Common myeloid progenitor, CD34-positive (primary cell): Measurements from ENCODE around the gene IFITM10.

Experiments used
- CTCF ChIA-PET: fragments of 350-600 bp; sonication (Branson Sonifier 250); formaldehyde crosslinking; loops from one replicate; lab custom pipeline; 2021; ENCODE audit warnings: antibody characterized with exemption; lab: Charles Lee
- POLR2A ChIA-PET: fragments of 350-600 bp; sonication (Branson Sonifier 250); formaldehyde crosslinking; loops from one replicate; lab custom pipeline; 2021; ENCODE audit warnings: antibody characterized with exemption; lab: Charles Lee
- DNase-seq, 3 donors: peaks; one replicate each; pipeline versions ENCODE4 v3.0.0 to v3.0.0-alpha.2; 2013
- H3K27ac ChIP-seq, 2 experiments: 1 replicate in 1 of 2; 2 replicates in 1 of 2; pipeline ENCODE4 v1.7.0; 2013; ENCODE audit warnings: inconsistent platforms in 2 of 2, low read length in 2 of 2, mild to moderate bottlenecking in 2 of 2, low read depth in 1 of 2, moderate library complexity in 1 of 2; ENCODE audit not compliant: severe bottlenecking in 2 of 2, insufficient read depth in 1 of 2, poor library complexity in 1 of 2
- H3K27me3 ChIP-seq, 5 experiments: replicated peaks in 2 of 5; 1 replicate in 3 of 5; 2 replicates in 2 of 5; pipeline versions ENCODE4 v1.6.1 to v1.7.0; 2013; ENCODE audit warnings: low read length in 4 of 5, mild to moderate bottlenecking in 2 of 5, moderate library complexity in 2 of 5, inconsistent platforms in 1 of 5; ENCODE audit not compliant: insufficient read depth in 5 of 5, control insufficient read depth in 4 of 5
- H3K36me3 ChIP-seq, 4 experiments: 1 replicate in 2 of 4; 2 replicates in 2 of 4; pipeline versions ENCODE4 v1.6.1 to v1.7.0; 2013; ENCODE audit warnings: low read length in 3 of 4, control low read depth in 1 of 4, mild to moderate bottlenecking in 1 of 4; ENCODE audit not compliant: control insufficient read depth in 4 of 4, insufficient read depth in 4 of 4
- H3K4me1 ChIP-seq, 4 experiments: 1 replicate in 3 of 4; 2 replicates in 1 of 4; pipeline versions ENCODE4 v1.6.1 to v1.7.1; 2013; ENCODE audit warnings: low read length in 3 of 4, mild to moderate bottlenecking in 3 of 4, control low read depth in 1 of 4, inconsistent platforms in 1 of 4, moderate library complexity in 1 of 4; ENCODE audit not compliant: control insufficient read depth in 4 of 4, insufficient read depth in 4 of 4; ENCODE audit errors: control extremely low read depth in 1 of 4
- H3K4me3 ChIP-seq, 7 experiments: 1 replicate in 4 of 7; 2 replicates in 3 of 7; pipeline versions ENCODE4 v1.5.1 to v1.7.0; 2013; ENCODE audit warnings: mild to moderate bottlenecking in 7 of 7, low read length in 6 of 7, moderate library complexity in 6 of 7, inconsistent platforms in 2 of 7, low read depth in 2 of 7, control low read depth in 1 of 7; ENCODE audit not compliant: insufficient read depth in 4 of 7, control insufficient read depth in 1 of 7; ENCODE audit errors: extremely low read depth in 1 of 7
- H3K9me3 ChIP-seq, 5 experiments: 1 replicate in 4 of 5; 2 replicates in 1 of 5; pipeline versions ENCODE4 v1.6.1 to v1.7.1; 2013; ENCODE audit warnings: low read length in 4 of 5, mild to moderate bottlenecking in 2 of 5, inconsistent platforms in 1 of 5, low read depth in 1 of 5, moderate library complexity in 1 of 5; ENCODE audit not compliant: control insufficient read depth in 4 of 5, insufficient read depth in 2 of 5; ENCODE audit errors: control extremely low read depth in 1 of 5
- WGBS: methylation state at CpG from one replicate; pipeline ENCODE4 v1.1.5; 2013; ENCODE audit not compliant: insufficient coverage; 5-methylcytosine and 5-hydroxymethylcytosine counted together

Gene IFITM10

DNA sequence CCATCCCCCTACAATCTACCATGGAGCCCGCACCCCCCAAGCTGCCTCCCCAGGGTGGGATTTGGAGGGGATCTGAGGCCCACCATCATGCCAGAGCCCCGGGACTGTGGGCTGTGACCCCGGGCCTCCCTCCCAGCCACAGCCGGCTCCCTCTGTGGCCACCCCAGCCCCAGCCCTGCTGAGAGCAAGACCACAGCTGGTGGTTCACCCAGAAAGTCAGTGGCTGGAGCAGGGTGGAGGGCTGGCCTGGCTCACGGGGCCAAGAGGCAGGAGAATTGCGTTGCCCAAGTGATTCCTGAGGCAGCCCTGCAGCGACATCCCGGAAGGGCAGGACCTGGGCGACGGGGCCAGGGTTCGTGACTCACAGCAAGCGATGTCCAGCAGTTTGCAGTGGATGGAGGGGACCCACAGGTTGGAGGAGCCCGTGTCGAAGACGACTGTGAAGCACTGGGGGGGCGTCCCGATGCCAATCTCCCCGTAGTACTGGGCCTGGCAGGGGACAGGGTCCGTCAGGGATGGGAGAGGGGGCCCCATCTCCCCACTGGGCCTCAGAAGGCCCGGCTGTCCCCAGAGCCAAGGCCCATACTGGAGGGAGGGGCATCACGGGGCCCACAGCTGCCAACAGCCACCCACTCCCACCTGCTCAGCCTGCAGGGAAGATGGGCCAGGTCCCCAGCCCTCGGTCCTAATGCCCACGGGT lies 8.9 kb upstream of the IFITM10 start:
- H3K27me3 ChIP-seq, result no peaks in the 10 kb centered on the region
- DNase-seq, result no peak
- 84% methylated on average over 19 of the region's 23 CpGs for WGBS
- ChIA-PET POLR2A (no interaction called here), CTCF (interaction anchor here (1.7 kb wide), 1 partner anchor 23 kb away, joined by 8 read pairs; no protein-coding TSS in a partner anchor)
- peaks cover 2 to 93% (median 90%) of the 10 kb centered on the region in 4 experiments for H3K4me1 ChIP-seq
- H3K9me3 ChIP-seq, result no peaks in the 10 kb centered on the region
- H3K4me3 ChIP-seq, result peak overlapping the region in 1 of 7 experiments; percentile 49
- H3K27ac ChIP-seq, result peak overlapping the region in 1 of 2 experiments; percentile 49
- H3K36me3 ChIP-seq, result peaks cover 0 to 61% (median 17%) of the 10 kb centered on the region in 4 experiments

DNA sequence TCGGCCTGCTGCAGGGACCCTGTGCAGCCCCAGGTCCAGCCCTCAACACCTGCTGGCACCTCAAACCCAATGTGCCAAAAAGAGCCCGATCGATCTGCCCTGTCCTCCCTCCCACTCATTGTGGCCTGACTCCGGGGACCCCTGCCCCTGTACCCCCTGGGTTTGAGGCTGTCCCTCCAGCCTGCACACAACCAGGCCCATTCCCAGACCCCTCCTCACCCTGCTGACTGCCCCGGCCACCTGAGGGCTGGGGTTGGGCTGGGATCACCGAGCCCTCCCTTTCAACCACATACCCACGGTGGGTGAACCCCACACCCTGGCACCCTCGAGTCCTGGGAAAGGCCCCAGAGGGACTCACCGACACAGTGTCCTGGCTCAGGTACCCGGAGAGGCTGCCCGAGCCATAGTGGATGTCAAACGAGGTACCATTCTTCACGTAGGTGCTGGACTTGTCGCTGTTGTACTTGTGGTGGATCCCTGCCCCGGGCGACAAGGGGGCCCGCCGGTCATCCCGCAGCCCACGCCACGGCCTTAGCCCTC lies 8.3 kb upstream of the IFITM10 start:
- Histone ChIP-seq H3K27me3 (no peaks in the 10 kb centered on the region), H3K9me3 (no peaks in the 10 kb centered on the region), H3K36me3 (peaks cover 0 to 65% (median 19%) of the 10 kb centered on the region in 4 experiments), H3K27ac (peak overlapping the region in 1 of 2 experiments; percentile 49), H3K4me3 (peak overlapping the region in 4 of 7 experiments; percentile 35 to 56 (median 48)), H3K4me1 (peaks cover 2 to 95% (median 90%) of the 10 kb centered on the region in 4 experiments)
- ChIA-PET CTCF (interaction anchor here (1.1 to 1.8 kb wide), 3 partner anchors 22 to 65 kb away, joined by 3 to 8 read pairs (median 7); no protein-coding TSS in a partner anchor), POLR2A (interaction anchor here (0.7 to 1.3 kb wide), 4 partner anchors 9 to 24 kb away, joined by 3 read pairs; no protein-coding TSS in a partner anchor)
- 65% methylated on average over 21 of the region's 21 CpGs for WGBS
- no peak for DNase-seq

- H3K36me3 ChIP-seq, result peaks cover 0 to 72% (median 22%) of the 10 kb centered on the region in 4 experiments
- peak overlapping the region in 1 of 2 experiments; percentile 49 for H3K27ac ChIP-seq
- ChIA-PET CTCF (interaction anchor here (0.9 to 1.8 kb wide), 7 partner anchors 15 to 74 kb away, joined by 3 to 8 read pairs (median 3); no protein-coding TSS in a partner anchor), POLR2A (interaction anchor here (0.7 to 1.3 kb wide), 5 partner anchors 8 to 51 kb away, joined by 3 to 4 read pairs (median 3); no protein-coding TSS in a partner anchor)
- WGBS, result under 1% methylated on average over 13 of the region's 17 CpGs
- DNase-seq, result peak; percentile 38 to 78 (median 77)
- H3K4me1 ChIP-seq, result peaks cover 2 to 95% (median 94%) of the 10 kb centered on the region in 4 experiments
- no peaks in the 10 kb centered on the region for H3K27me3 ChIP-seq
- H3K4me3 ChIP-seq, result peak overlapping the region in 5 of 7 experiments; percentile 15 to 56 (median 46)
- no peaks in the 10 kb centered on the region for H3K9me3 ChIP-seq
Observed at GRCh38 chr11:1757861-1758610, 7.6 kb upstream of the IFITM10 start.

DNA sequence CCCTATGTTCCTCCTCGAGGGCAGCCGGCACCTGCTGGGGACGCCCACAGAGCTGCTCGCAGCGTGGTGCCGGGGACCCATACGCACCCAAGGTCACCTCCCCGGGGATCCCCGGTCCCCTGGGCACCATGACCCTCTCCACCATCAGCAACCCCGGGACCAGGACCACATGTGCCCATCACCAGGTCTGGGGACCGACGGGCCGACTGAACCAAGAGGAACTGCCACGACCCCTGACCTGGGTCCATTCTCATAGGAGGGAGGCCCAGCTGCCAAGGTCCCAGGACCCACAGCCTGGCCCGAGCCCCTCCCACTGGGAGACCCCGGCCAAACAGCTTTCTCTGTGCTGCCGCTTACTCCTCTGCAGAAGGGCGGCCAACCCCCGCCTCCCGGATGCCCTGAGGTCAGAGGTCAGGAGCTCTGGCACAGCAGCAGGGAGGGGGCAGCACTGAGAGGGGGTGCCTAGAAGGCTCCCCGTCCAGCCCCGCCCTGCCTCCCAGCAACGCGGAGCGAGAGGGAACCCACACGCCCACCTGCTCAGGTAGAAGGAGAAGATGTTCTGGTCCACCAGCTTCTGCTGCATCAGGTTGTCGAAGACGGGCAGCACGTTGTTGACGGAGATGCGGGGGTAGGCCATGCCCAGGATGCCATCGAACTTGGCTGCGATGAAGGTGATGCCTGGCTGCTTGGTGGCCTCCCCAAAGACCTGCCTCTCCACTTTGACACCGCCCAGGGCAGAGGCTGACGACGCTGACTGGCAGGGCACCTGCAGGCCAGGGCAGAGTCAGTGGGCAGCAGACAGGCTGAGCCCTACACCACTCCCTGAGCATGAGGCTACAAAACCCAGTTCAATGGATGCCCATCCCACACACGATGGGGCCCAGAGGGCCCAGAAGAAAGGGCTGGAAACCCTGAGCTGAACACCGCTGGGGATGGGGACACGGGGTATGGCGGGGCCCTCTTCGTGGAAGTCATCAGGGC lies 6.7 kb upstream of the IFITM10 start:
- no peaks in the 10 kb centered on the region for H3K9me3 ChIP-seq
- H3K27me3 ChIP-seq, result no peaks in the 10 kb centered on the region
- H3K4me3 ChIP-seq, result peak overlapping the region in 4 of 7 experiments; percentile 13 to 49 (median 40)
- ChIA-PET CTCF (interaction anchor here (0.9 to 1.8 kb wide), 7 partner anchors 10 to 75 kb away, joined by 3 to 8 read pairs (median 3); no protein-coding TSS in a partner anchor), POLR2A (interaction anchor here (1.1 to 1.3 kb wide), 3 partner anchors 16 to 51 kb away, joined by 3 to 4 read pairs (median 3); no protein-coding TSS in a partner anchor)
- 85% methylated on average over 28 of the region's 41 CpGs for WGBS
- peaks cover 2 to 95% (median 94%) of the 10 kb centered on the region in 4 experiments for H3K4me1 ChIP-seq
- peaks cover 0 to 81% (median 22%) of the 10 kb centered on the region in 4 experiments for H3K36me3 ChIP-seq
- no peak for DNase-seq
- no peak overlapping the region for H3K27ac ChIP-seq

DNA sequence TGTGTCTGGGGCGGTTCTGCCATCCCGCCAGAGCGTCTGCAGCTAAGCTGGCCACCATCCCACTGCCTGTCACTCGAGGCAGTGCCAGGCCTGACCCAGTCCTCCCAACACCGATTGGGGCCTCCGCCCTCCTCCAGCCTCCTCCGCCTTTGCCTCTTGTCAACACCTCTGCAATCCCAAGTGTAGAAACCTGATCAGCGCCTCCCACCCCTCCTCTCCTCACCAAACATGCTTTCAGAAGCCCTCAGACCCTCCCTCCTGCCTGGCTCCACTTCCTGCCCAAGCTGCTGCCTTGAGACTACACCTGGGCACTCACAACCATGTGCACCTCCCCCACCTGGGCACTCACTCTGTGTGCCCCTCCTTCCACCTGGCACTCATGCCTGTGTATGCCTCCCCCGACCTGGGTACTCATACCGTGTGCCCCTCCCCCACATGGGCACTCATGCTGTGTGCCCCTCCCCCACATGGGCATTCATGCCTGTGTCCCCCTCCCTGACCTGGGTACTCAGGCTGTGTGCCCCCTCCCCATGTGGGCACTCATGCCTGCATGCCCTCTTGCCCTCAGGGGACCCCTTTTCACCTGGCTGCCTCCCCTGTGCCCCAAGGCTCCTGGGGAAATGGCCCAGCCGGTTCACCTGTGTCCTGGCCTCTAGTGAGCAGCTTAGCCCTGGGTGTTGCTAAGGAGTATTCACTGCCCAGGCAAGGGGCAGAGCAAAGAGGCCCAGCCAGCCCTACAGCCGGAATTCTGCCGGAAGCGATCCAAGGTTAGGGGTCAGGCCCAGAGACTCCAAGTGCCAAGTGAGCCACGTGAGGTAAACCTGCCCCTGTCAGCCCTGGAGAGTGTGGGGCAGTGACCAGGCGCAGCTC lies 5.5 kb upstream of the IFITM10 start:
- CTCF ChIA-PET, result interaction anchor here (1.5 kb wide), 1 partner anchor 11 kb away, joined by 3 read pairs; no protein-coding TSS in a partner anchor
- H3K4me3 ChIP-seq, result peak overlapping the region in 2 of 7 experiments; percentile 36 to 50
- no peak for DNase-seq
- H3K4me1 ChIP-seq, result peaks cover 2 to 95% (median 94%) of the 10 kb centered on the region in 4 experiments
- POLR2A ChIA-PET, result no interaction called here
- peaks cover 0 to 85% (median 21%) of the 10 kb centered on the region in 4 experiments for H3K36me3 ChIP-seq
- H3K27me3 ChIP-seq, result no peaks in the 10 kb centered on the region
- WGBS, result 76% methylated on average over 12 of the region's 16 CpGs
- no peak overlapping the region for H3K27ac ChIP-seq
- no peaks in the 10 kb centered on the region for H3K9me3 ChIP-seq
